PC-3 (cell line): ENCODE measurements around the gene ALOX15B. TPM values are rescaled to one million over a fixed set of nuclear protein-coding genes. Genes with fewer than 3 reads are reported as not detected.

Experiments
- ATAC-seq: fragments of 200-7000 bp; cut with Tn5 transposase; 2 replicates; pipeline ENCODE4 v1.9.1; 2020; ENCODE audit warnings: mild to moderate bottlenecking, moderate library complexity
- BruUV-seq: library from RNA; stranded (reverse); fragments of 400-500 nt; replicated peaks from 2 replicates; lab custom pipeline; 2021; lab: Mats Ljungman, UMichigan
- CTCF ChIA-PET: fragments of 300-600 bp; sonication (Branson Sonifier 250); formaldehyde crosslinking; loops from one replicate; lab custom pipeline; 2022; ENCODE audit warnings: antibody characterized with exemption; lab: Charles Lee
- POLR2A ChIA-PET: fragments of 300-600 bp; sonication (Branson Sonifier 250); formaldehyde crosslinking; loops from one replicate; lab custom pipeline; 2022; ENCODE audit warnings: antibody characterized with exemption; ENCODE audit not compliant: unreplicated experiment; lab: Charles Lee
- DNase-seq: peaks from one replicate; pipeline ENCODE4 v3.0.0-alpha.2; 2015
- H2AFZ ChIP-seq: fragments of 300-600 bp; sonication (generic); 2 replicates; pipeline ENCODE4 v1.6.0; 2016; ENCODE audit warnings: antibody characterized with exemption, low read length
- H3F3A ChIP-seq: fragments of 300-600 bp; sonication (generic); one replicate; pipeline ENCODE4 v1.6.0; 2017; ENCODE audit warnings: antibody characterized with exemption, low read length, control low read depth, mild to moderate bottlenecking; ENCODE audit not compliant: unreplicated experiment
- H3K27ac ChIP-seq: fragments of 300-600 bp; sonication (generic); 2 replicates; pipeline ENCODE4 v1.5.1; 2016; ENCODE audit warnings: mild to moderate bottlenecking, low read length
- H3K27me3 ChIP-seq: fragments of 300-600 bp; sonication (generic); 2 replicates; pipeline ENCODE4 v1.6.1; 2016; ENCODE audit warnings: low read length, mixed read lengths
- H3K36me3 ChIP-seq: fragments of 300-600 bp; sonication (generic); 2 replicates; pipeline ENCODE4 v1.6.1; 2016; ENCODE audit warnings: low read depth, mixed run types, low read length, mixed read lengths
- H3K4me1 ChIP-seq: fragments of 300-600 bp; sonication (generic); 2 replicates; pipeline ENCODE4 v1.5.1; 2016; ENCODE audit warnings: low read length; ENCODE audit not compliant: insufficient read depth
- H3K4me2 ChIP-seq: fragments of 300-600 bp; sonication (generic); 2 replicates; pipeline ENCODE4 v1.6.0; 2016; ENCODE audit warnings: low read length
- H3K4me3 ChIP-seq: fragments of 300-600 bp; sonication (generic); 2 replicates; pipeline ENCODE4 v1.5.1; 2016; ENCODE audit warnings: mild to moderate bottlenecking, low read length, mixed read lengths
- H3K79me2 ChIP-seq: fragments of 300-600 bp; sonication (generic); 2 replicates; pipeline ENCODE4 v1.6.1; 2017; ENCODE audit warnings: low read length, mixed read lengths
- H3K9ac ChIP-seq: fragments of 300-600 bp; sonication (generic); 2 replicates; pipeline ENCODE4 v1.6.0; 2016; ENCODE audit warnings: mild to moderate bottlenecking, low read length
- H3K9me2 ChIP-seq: fragments of 300-600 bp; sonication (generic); replicated peaks from 2 replicates; pipeline ENCODE4 v1.6.1; 2016; ENCODE audit warnings: mixed run types, low read length, mixed read lengths
- H3K9me3 ChIP-seq: fragments of 300-600 bp; sonication (generic); 2 replicates; pipeline ENCODE4 v1.6.1; 2016; ENCODE audit warnings: low read length, mixed read lengths
- H4K20me1 ChIP-seq: fragments of 300-600 bp; sonication (generic); 2 replicates; pipeline ENCODE4 v1.6.1; 2016; ENCODE audit warnings: low read length, mixed read lengths
- EZH2 ChIP-seq: fragments of 300-600 bp; sonication (generic); IDR thresholded peaks from one replicate; pipeline ENCODE4 v1.6.1; 2017; ENCODE audit warnings: antibody characterized with exemption, mild to moderate bottlenecking, low read length; ENCODE audit not compliant: unreplicated experiment
- EZH2phosphoT487 ChIP-seq: fragments of 300-600 bp; sonication (generic); IDR thresholded peaks from 2 replicates; pipeline ENCODE4 v1.6.1; 2018; ENCODE audit warnings: mild to moderate bottlenecking, antibody characterized with exemption, low read length, borderline replicate concordance
- intact Hi-C: fragments of 100-400 bp; cut with micrococcal nuclease; formaldehyde crosslinking; loops from 2 replicates; pipeline ENCODE4 v1.9.0; 2023
- total RNA-seq: library from RNA; depleted of rRNA; stranded (reverse); fragments of >200 nt; gene quantifications from 2 replicates; pipeline ENCODE4 v1.2.3, GENCODE V29; 2014
- TF ChIP-seq, protein P1 (sequence below): fragments of 300-600 bp; sonication (generic); conservative IDR thresholded peaks from 2 replicates; pipeline ENCODE4 v1.5.1; 2017; ENCODE audit warnings: antibody characterized with exemption, low read depth, mild to moderate bottlenecking, low read length

Gene ALOX15B
- total RNA-seq, 1 experiment from 2014 or later = not detected

- no peaks in the 10 kb centered on the region for H3K27me3 ChIP-seq
- no peaks in the 10 kb centered on the region for H4K20me1 ChIP-seq
- DNase-seq (peak; percentile 56), ATAC-seq (peak; percentile 66)
- H3K9ac ChIP-seq = peak overlapping the region; percentile 28; the same call in 1 of the 2 replicates
- no peaks in the 10 kb centered on the region for H3K36me3 ChIP-seq
- CTCF ChIA-PET = no interaction called here
- TF ChIP-seq EZH2phosphoT487 (no peak), EZH2 (no peak)
- TF ChIP-seq, protein P1, sequence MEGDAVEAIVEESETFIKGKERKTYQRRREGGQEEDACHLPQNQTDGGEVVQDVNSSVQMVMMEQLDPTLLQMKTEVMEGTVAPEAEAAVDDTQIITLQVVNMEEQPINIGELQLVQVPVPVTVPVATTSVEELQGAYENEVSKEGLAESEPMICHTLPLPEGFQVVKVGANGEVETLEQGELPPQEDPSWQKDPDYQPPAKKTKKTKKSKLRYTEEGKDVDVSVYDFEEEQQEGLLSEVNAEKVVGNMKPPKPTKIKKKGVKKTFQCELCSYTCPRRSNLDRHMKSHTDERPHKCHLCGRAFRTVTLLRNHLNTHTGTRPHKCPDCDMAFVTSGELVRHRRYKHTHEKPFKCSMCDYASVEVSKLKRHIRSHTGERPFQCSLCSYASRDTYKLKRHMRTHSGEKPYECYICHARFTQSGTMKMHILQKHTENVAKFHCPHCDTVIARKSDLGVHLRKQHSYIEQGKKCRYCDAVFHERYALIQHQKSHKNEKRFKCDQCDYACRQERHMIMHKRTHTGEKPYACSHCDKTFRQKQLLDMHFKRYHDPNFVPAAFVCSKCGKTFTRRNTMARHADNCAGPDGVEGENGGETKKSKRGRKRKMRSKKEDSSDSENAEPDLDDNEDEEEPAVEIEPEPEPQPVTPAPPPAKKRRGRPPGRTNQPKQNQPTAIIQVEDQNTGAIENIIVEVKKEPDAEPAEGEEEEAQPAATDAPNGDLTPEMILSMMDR = no peak
- 0 out of 2 replicates have a peak overlapping the region, but pooled peaks have one; percentile 27 for H2AFZ ChIP-seq
- H3F3A ChIP-seq = no peaks in the 10 kb centered on the region
- H3K9me3 ChIP-seq = no peaks in the 10 kb centered on the region
- H3K4me2 ChIP-seq = peak overlapping the region; percentile 53; the same call in 1 of the 2 replicates
- no TSS peak for BruUV-seq
- no peaks in the 10 kb centered on the region for H3K9me2 ChIP-seq
- POLR2A ChIA-PET = no interaction called here
- peaks cover 28% of the 10 kb centered on the region for H3K4me1 ChIP-seq
- H3K79me2 ChIP-seq = no peaks in the 10 kb centered on the region
- peak overlapping the region; percentile 52 for H3K27ac ChIP-seq
- no peak overlapping the region for H3K4me3 ChIP-seq
- intact Hi-C loops = no loop called here
These were observed 18.9 kb upstream of the ALOX15B start for GRCh38 chr17:8019665-8020650.

- Histone ChIP-seq H4K20me1 (no peaks in the 10 kb centered on the region), H3K4me3 (no peak overlapping the region), H2AFZ (no peak overlapping the region), H3K4me2 (no peak overlapping the region), H3K9ac (no peak overlapping the region), H3K27me3 (no peaks in the 10 kb centered on the region), H3K9me3 (no peaks in the 10 kb centered on the region), H3K36me3 (no peaks in the 10 kb centered on the region), H3K9me2 (no peaks in the 10 kb centered on the region), H3K79me2 (no peaks in the 10 kb centered on the region), H3K27ac (no peak overlapping the region), H3K4me1 (peaks cover 28% of the 10 kb centered on the region), H3F3A (no peaks in the 10 kb centered on the region)
- TF ChIP-seq EZH2 (no peak), EZH2phosphoT487 (no peak)
- TF ChIP-seq, protein P1 = no peak
- ATAC-seq (no peak), DNase-seq (no peak)
- intact Hi-C loops = no loop called here
- ChIA-PET POLR2A (no interaction called here), CTCF (no interaction called here)
- BruUV-seq = no TSS peak
These were observed 17.9 kb upstream of the ALOX15B start for GRCh38 chr17:8020776-8021564.
